ENCODE data around the gene GPHN.

GRCh38 chr14:67131691-67132090 lies 623.7 kb downstream of the GPHN start:
- no peak for TF ChIP-seq TCF12 (IDR thresholded peaks at IDR 0.05; ENCODE audit: low read depth, low read length)
- TF ChIP-seq POLR2A (IDR thresholded peaks at IDR 0.05; ENCODE audit: control extremely low read depth in 1 of 2, low read depth in 2 of 2, low read length in 2 of 2), result no peak
- no peak for TF ChIP-seq EP300 (IDR thresholded peaks at IDR 0.05; ENCODE audit: borderline replicate concordance in 1 of 2, low read depth in 2 of 2, low read length in 2 of 2)

Measured in H1 (cell line).